Suprapubic skin (tissue), 4 donors: ENCODE measurements around the gene DOK5. TPM values are rescaled to one million over a fixed set of nuclear protein-coding genes. Genes with fewer than 3 reads are reported as not detected.

Source experiments
- DNase-seq, 2 donors: peaks; one replicate each; pipeline ENCODE4 v3.0.0-alpha.2; 2019; ENCODE audit warnings: low spot score in 2 of 2
- H3K27ac ChIP-seq: fragments of 200-600 bp; sonication (generic); one replicate; pipeline ENCODE4 v1.5.1; 2019
- H3K27me3 ChIP-seq: fragments of 200-600 bp; sonication (generic); one replicate; pipeline ENCODE4 v1.5.1; 2019
- H3K36me3 ChIP-seq: fragments of 200-600 bp; sonication (generic); one replicate; pipeline ENCODE4 v1.5.1; 2019
- H3K4me1 ChIP-seq: fragments of 200-600 bp; sonication (generic); one replicate; pipeline ENCODE4 v1.5.1; 2019
- H3K4me3 ChIP-seq: fragments of 200-600 bp; sonication (generic); one replicate; pipeline ENCODE4 v1.5.1; 2019; ENCODE audit warnings: mild to moderate bottlenecking
- H3K9me3 ChIP-seq: fragments of 200-600 bp; sonication (generic); one replicate; pipeline ENCODE4 v1.5.1; 2019
- CTCF ChIP-seq, 2 donors: fragments of 200-600 bp in 1 of 2; fragments of 450-650 bp in 1 of 2; sonication (generic) in 1 of 2; IDR thresholded peaks; one replicate each; pipeline ENCODE4 v1.5.1; 2016 to 2019; ENCODE audit warnings: antibody characterized with exemption in 2 of 2, mild to moderate bottlenecking in 1 of 2, moderate library complexity in 1 of 2
- EP300 ChIP-seq: sonication (generic); formaldehyde crosslinking; IDR thresholded peaks from one replicate; pipeline ENCODE4 v1.6.1; 2017; ENCODE audit warnings: antibody characterized with exemption
- POLR2A ChIP-seq, 2 donors: fragments of 450-650 bp; IDR thresholded peaks; one replicate each; pipeline ENCODE4 v1.6.1; 2017; ENCODE audit warnings: antibody characterized with exemption in 2 of 2, mild to moderate bottlenecking in 2 of 2, moderate library complexity in 2 of 2
- POLR2AphosphoS5 ChIP-seq, 3 donors: sonication (generic); formaldehyde crosslinking; IDR thresholded peaks; one replicate each; pipeline ENCODE4 v1.6.1; 2017; ENCODE audit warnings: antibody characterized with exemption in 3 of 3
- WGBS: methylation state at CpG from one replicate; pipeline ENCODE4 v1.1.5; 2018; 5-methylcytosine and 5-hydroxymethylcytosine counted together
- total RNA-seq, 4 donors: library from RNA; depleted of rRNA; stranded (reverse); fragments of >200 nt; gene quantifications; one replicate each; pipeline ENCODE4 v1.1.0, GENCODE V29; 2016

The DOK5 gene
- total RNA-seq, 4 donors from 2014 or later = 0.23 to 1.2 (median 0.89) TPM; not detected in 1

DNA sequence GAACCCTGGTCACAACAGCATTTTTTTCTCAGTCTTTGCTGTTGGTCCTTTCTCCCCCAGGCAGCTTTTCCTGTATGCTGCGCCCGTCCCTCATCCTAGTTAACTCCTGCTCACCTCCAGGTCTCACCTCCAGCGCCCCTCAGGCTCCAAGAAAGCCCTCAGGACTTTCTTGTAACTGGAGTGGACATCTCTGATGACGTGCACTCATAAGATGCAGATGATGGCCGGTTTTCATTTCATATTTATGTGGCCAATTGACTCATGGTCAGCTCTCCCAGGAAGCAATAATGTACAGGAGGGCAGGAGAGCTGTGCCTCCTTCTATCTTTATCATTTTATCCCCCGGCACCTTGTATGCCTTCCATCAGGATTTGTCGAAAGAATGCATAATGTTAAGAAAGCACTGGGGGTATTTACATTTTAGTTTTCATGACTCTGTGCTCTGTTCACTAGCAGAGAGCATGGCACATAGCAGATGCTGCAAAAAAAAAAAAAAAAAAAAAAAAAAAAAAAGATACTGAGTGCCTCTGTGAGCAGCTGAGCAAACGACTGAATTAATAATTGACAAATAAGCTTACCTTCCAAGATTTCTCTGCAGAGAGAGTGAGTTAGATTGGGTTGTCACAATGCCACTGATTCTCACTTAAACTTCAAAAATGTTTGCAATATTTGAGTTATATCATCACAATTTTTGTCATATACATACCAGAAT is 170.2 kb downstream of the DOK5 start:
- H3K4me3 ChIP-seq = no peak overlapping the region
- H3K4me1 ChIP-seq = no peaks in the 10 kb centered on the region
- 55% methylated on average over 8 of the region's 8 CpGs for WGBS
- TF ChIP-seq CTCF (IDR thresholded peaks at IDR 0.05) (no peak), POLR2A (IDR thresholded peaks at IDR 0.05) (no peak), EP300 (no peak), POLR2AphosphoS5 (IDR thresholded peaks at IDR 0.05) (no peak)
- H3K27ac ChIP-seq = no peak overlapping the region
- DNase-seq = no peak
- no peaks in the 10 kb centered on the region for H3K9me3 ChIP-seq
- H3K27me3 ChIP-seq = no peaks in the 10 kb centered on the region
- no peaks in the 10 kb centered on the region for H3K36me3 ChIP-seq

DNA sequence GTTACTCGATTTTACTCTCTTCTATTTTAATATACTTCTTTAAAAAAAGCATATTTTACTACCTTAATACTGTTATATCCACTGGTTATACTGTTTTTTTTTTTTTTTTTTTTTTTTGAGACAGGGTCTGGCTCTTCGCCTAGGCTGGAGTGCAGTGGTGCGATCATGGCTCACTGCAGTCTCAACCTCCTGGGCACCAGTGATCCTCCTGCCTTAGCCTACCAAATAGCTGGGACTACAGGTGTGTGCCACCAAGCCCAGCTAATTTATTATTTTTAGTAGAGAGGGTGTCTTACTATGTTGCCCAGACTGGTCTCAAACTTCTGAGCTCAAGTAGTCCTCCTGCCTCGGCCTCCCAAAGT is 170.7 kb downstream of the DOK5 start:
- no peak for DNase-seq
- TF ChIP-seq EP300 = no peak
- no peak for TF ChIP-seq CTCF (IDR thresholded peaks at IDR 0.05)
- no peak for TF ChIP-seq POLR2A (IDR thresholded peaks at IDR 0.05)
- no peak for TF ChIP-seq POLR2AphosphoS5 (IDR thresholded peaks at IDR 0.05)
- Histone ChIP-seq H3K9me3 (no peaks in the 10 kb centered on the region), H3K4me1 (no peaks in the 10 kb centered on the region), H3K36me3 (no peaks in the 10 kb centered on the region), H3K27me3 (no peaks in the 10 kb centered on the region), H3K4me3 (no peak overlapping the region), H3K27ac (no peak overlapping the region)
- WGBS = 81% methylated on average over 4 of the region's 4 CpGs

- H3K27me3 ChIP-seq = no peaks in the 10 kb centered on the region
Observed at GRCh38 chr20:54648421-54649142, 173.2 kb downstream of the DOK5 start.

GRCh38 chr20:54649511-54649962 is 174.1 kb downstream of the DOK5 start:
- no peak overlapping the region for H3K27ac ChIP-seq
- no peaks in the 10 kb centered on the region for H3K27me3 ChIP-seq
- H3K36me3 ChIP-seq = no peaks in the 10 kb centered on the region
- DNase-seq = peak; percentile 74 to 83
- no peaks in the 10 kb centered on the region for H3K4me1 ChIP-seq
- no peak overlapping the region for H3K4me3 ChIP-seq
- WGBS = 13% methylated on average over 8 of the region's 8 CpGs
- TF ChIP-seq EP300 = no peak
- peak; percentile 27 to 78 for TF ChIP-seq CTCF (IDR thresholded peaks at IDR 0.05)
- H3K9me3 ChIP-seq = no peaks in the 10 kb centered on the region

More at GRCh38 chr20:54648421-54649142, 173.2 kb downstream of the DOK5 start:
- Histone ChIP-seq H3K4me3 (no peak overlapping the region), H3K36me3 (no peaks in the 10 kb centered on the region), H3K27ac (no peak overlapping the region), H3K9me3 (no peaks in the 10 kb centered on the region), H3K4me1 (no peaks in the 10 kb centered on the region)
- 55% methylated on average over 9 of the region's 9 CpGs for WGBS
- TF ChIP-seq POLR2AphosphoS5 (IDR thresholded peaks at IDR 0.05) = no peak
- TF ChIP-seq CTCF (IDR thresholded peaks at IDR 0.05) = no peak
- TF ChIP-seq EP300 = no peak
- no peak for TF ChIP-seq POLR2A (IDR thresholded peaks at IDR 0.05)
- no peak for DNase-seq

DNA sequence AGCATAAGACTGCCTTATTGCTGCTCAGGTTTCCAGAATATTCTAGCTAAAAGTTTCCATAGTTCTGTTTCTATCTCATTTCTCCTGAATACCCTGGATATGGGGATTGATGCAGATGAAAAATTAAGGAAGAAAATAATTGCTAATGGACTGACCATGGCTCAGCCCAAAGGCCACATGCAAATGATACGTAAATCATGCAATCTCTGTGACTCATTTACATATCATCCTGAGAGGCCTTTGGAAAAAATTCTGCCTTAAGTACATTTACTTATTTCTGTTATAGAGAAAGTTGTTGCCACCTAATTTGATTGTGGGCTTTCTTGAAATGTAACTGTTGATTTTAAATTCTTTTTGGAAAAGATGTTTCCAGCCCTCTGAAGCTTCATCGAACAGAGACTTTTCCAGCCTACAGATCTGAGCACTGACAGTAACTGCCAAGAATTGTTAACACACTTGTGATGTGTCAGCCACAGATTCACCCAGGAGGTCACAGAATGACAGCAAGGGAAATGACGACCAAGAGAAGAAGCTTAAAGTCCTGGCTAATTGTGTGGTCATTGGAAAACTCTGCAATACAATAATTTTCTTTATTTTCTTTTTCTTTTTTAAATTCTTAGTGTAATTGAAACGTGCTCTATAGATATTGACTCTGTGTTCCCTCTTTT is 174.8 kb downstream of the DOK5 start:
- no peak for TF ChIP-seq POLR2A (IDR thresholded peaks at IDR 0.05)
- no peak for TF ChIP-seq POLR2AphosphoS5 (IDR thresholded peaks at IDR 0.05)
- TF ChIP-seq EP300 = no peak
- TF ChIP-seq CTCF (IDR thresholded peaks at IDR 0.05) = no peak
- no peak overlapping the region for H3K4me3 ChIP-seq

More for the DNA sequence above, 174.8 kb downstream of the DOK5 start:
- WGBS = 48% methylated on average over 4 of the region's 4 CpGs
- H3K27me3 ChIP-seq = no peaks in the 10 kb centered on the region
- no peaks in the 10 kb centered on the region for H3K9me3 ChIP-seq
- no peaks in the 10 kb centered on the region for H3K36me3 ChIP-seq
- no peak for DNase-seq
- no peaks in the 10 kb centered on the region for H3K4me1 ChIP-seq
- H3K27ac ChIP-seq = no peak overlapping the region
